HepG2 (cell line): ENCODE results near the gene ARF6. TPM values are rescaled to one million over a fixed set of nuclear protein-coding genes. Genes with fewer than 3 reads are reported as not detected.
A peak's percentile ranks its signal among the peaks of the same experiment; 100 is the strongest.

Source experiments
- ARNT2 ChIP-seq: sonication (generic); formaldehyde crosslinking; IDR thresholded peaks from 2 replicates; pipeline ENCODE4 v1.8.0; 2022; ENCODE audit warnings: mild to moderate bottlenecking, low read depth, missing genetic modification reagents, moderate library complexity
- CCDC6 ChIP-seq: sonication (generic); formaldehyde crosslinking; IDR thresholded peaks from 2 replicates; pipeline ENCODE4 v1.8.1; 2022; ENCODE audit warnings: mild to moderate bottlenecking, missing genetic modification reagents, moderate library complexity
- CEBPB ChIP-seq: IDR thresholded peaks from 2 replicates; pipeline ENCODE4 v1.6.1; 2011; ENCODE audit warnings: low read depth, low read length, improper control_type of control experiment, borderline replicate concordance
- CHCHD3 ChIP-seq: sonication (generic); formaldehyde crosslinking; IDR thresholded peaks from 2 replicates; pipeline ENCODE4 v1.8.0; 2022; ENCODE audit warnings: mild to moderate bottlenecking, missing genetic modification reagents, moderate library complexity
- ELK4 ChIP-seq: sonication (generic); formaldehyde crosslinking; IDR thresholded peaks from 2 replicates; pipeline ENCODE4 v1.9.0; 2021; ENCODE audit warnings: missing genetic modification reagents, borderline replicate concordance
- FLYWCH1 ChIP-seq: sonication (generic); formaldehyde crosslinking; IDR thresholded peaks from 2 replicates; pipeline ENCODE4 v1.8.1; 2023; ENCODE audit warnings: mild to moderate bottlenecking, missing genetic modification reagents
- GATAD1 ChIP-seq: IDR thresholded peaks from 2 replicates; pipeline ENCODE4 v1.6.1; 2016; ENCODE audit warnings: missing genetic modification reagents, missing compliant biosample characterization
- GFI1 ChIP-seq: sonication (generic); formaldehyde crosslinking; IDR thresholded peaks from 2 replicates; pipeline ENCODE4 v1.5.0; 2020; ENCODE audit warnings: missing genetic modification reagents, mild to moderate bottlenecking, borderline replicate concordance
- MAFK ChIP-seq, 2 experiments: IDR thresholded peaks in 1 of 2; conservative IDR thresholded peaks in 1 of 2; 2 replicates each; pipeline ENCODE4 v1.6.1; 2011; ENCODE audit warnings: improper control_type of control experiment in 2 of 2, low read length in 2 of 2
- MLXIP ChIP-seq: sonication (generic); formaldehyde crosslinking; IDR thresholded peaks from 2 replicates; pipeline ENCODE4 v1.9.0; 2021; ENCODE audit warnings: missing genetic modification reagents, borderline replicate concordance
- NFE2L1 ChIP-seq: sonication (generic); formaldehyde crosslinking; IDR thresholded peaks from 2 replicates; pipeline ENCODE4 v1.4.0; 2020; ENCODE audit warnings: missing genetic modification reagents, mild to moderate bottlenecking, borderline replicate concordance
- PRDM15 ChIP-seq: sonication (generic); formaldehyde crosslinking; IDR thresholded peaks from 2 replicates; pipeline ENCODE4 v1.4.0; 2020; ENCODE audit warnings: missing genetic modification reagents
- ZNF17 ChIP-seq: sonication (generic); formaldehyde crosslinking; IDR thresholded peaks from 2 replicates; pipeline ENCODE4 v1.5.0; 2020; ENCODE audit warnings: mild to moderate bottlenecking, missing genetic modification reagents
- ZNF513 ChIP-seq: sonication (generic); formaldehyde crosslinking; conservative IDR thresholded peaks from 2 replicates; pipeline ENCODE4 v1.5.0; 2020; ENCODE audit warnings: missing genetic modification reagents
- ZNF615 ChIP-seq: sonication (generic); formaldehyde crosslinking; IDR thresholded peaks from 2 replicates; pipeline ENCODE4 v1.5.0; 2020; ENCODE audit warnings: mild to moderate bottlenecking, missing genetic modification reagents, borderline replicate concordance
- ZNF670 ChIP-seq: sonication (generic); formaldehyde crosslinking; IDR thresholded peaks from 2 replicates; pipeline ENCODE4 v1.8.0; 2022; ENCODE audit warnings: mild to moderate bottlenecking, missing genetic modification reagents, borderline replicate concordance
- ZNF720 ChIP-seq: sonication (generic); formaldehyde crosslinking; IDR thresholded peaks from 2 replicates; pipeline ENCODE4 v1.4.0; 2020; ENCODE audit warnings: missing genetic modification reagents
- ZNF749 ChIP-seq: sonication (generic); formaldehyde crosslinking; IDR thresholded peaks from 2 replicates; pipeline ENCODE4 v1.8.0; 2022; ENCODE audit warnings: mild to moderate bottlenecking, missing genetic modification reagents, moderate library complexity, borderline replicate concordance
- ZNF841 ChIP-seq: sonication (generic); formaldehyde crosslinking; IDR thresholded peaks from 2 replicates; pipeline ENCODE4 v1.8.1; 2023; ENCODE audit warnings: missing genetic modification reagents, borderline replicate concordance
- polyA plus RNA-seq, 8 experiments: library from polyadenylated mRNA; depleted of rRNA in 3 of 8; stranded (reverse) in 7 of 8; unstranded in 1 of 8; fragments of >200 nt; fragmentation: Illumina TruSeq in 4 of 8; extraction: Trizol in 4 of 8; gene quantifications; 2 replicates each; pipeline versions ENCODE4 v1.2.1 to v1.2.3, GENCODE V29; 2011 to 2016; ENCODE audit warnings: low read depth in 4 of 8, missing spikeins in 1 of 8, mixed read lengths in 1 of 8; ENCODE audit not compliant: insufficient read depth in 1 of 8
- total RNA-seq, 5 experiments: library from RNA; depleted of rRNA; stranded (reverse); fragments of >200 nt; fragmentation: Illumina TruSeq; extraction: Trizol; gene quantifications; 2 replicates each; pipeline ENCODE4 v1.2.3, GENCODE V29; 2016; ENCODE audit warnings: low read depth in 1 of 5

ARF6 gene
- total and polyA plus RNA-seq, 2 of the 13 experiments (the other 11 are each of a cell fraction or from before 2014, with no cell fraction given): 12.7 to 31.9 TPM

- TF ChIP-seq ARNT2 (CRISPR knock-in tag) (peak; percentile 61; the same call in 1 of the 2 replicates), ZNF17 (no peak), GATAD1 (CRISPR knock-in tag) (peak; percentile 50), ZNF670 (CRISPR knock-in tag) (no peak), CHCHD3 (CRISPR knock-in tag) (no peak), ZNF513 (CRISPR knock-in tag) (no peak), ZNF720 (CRISPR knock-in tag) (no peak), MAFK (conservative IDR thresholded peaks at IDR 0.05 in 1 of 2, IDR thresholded peaks at IDR 0.05 in 1 of 2; ENCODE audit: low read length in 2 of 2) (no peak), NFE2L1 (CRISPR knock-in tag) (no peak), MLXIP (CRISPR knock-in tag) (no peak), CCDC6 (no peak), GFI1 (CRISPR knock-in tag) (no peak), ZNF749 (CRISPR knock-in tag) (no peak), FLYWCH1 (CRISPR knock-in tag) (no peak), PRDM15 (CRISPR knock-in tag) (no peak), ZNF615 (CRISPR knock-in tag) (no peak), ZNF841 (CRISPR knock-in tag) (no peak), CEBPB (no peak), ELK4 (CRISPR knock-in tag) (no peak)
These were observed 39.1 kb upstream of the ARF6 start (continued) for GRCh38 chr14:49853572-49854375.
